K562 (cell line): Measurements from ENCODE around the gene TOR1B. TPM values are rescaled to one million over a fixed set of nuclear protein-coding genes. Genes with fewer than 3 reads are reported as not detected.

Experiments
- CREM ChIP-seq: IDR thresholded peaks from 2 replicates; pipeline ENCODE4 v1.6.1; 2014; ENCODE audit warnings: antibody characterized with exemption, low read depth
- ESRRB ChIP-seq: fragments of 250-450 bp; sonication (Bioruptor Pico); IDR thresholded peaks from 2 replicates; pipeline ENCODE4 v1.5.0; 2020; ENCODE audit warnings: mild to moderate bottlenecking, moderate library complexity, borderline replicate concordance
- ETV6 ChIP-seq, 3 experiments: fragments of 150-350 bp in 1 of 3; sonication (generic) in 1 of 3; formaldehyde crosslinking in 1 of 3; IDR thresholded peaks; 2 replicates each; pipeline versions ENCODE4 v1.6.1 to v1.8.0; 2014 to 2022; ENCODE audit warnings: borderline replicate concordance in 2 of 3, low read depth in 2 of 3, antibody characterized with exemption in 1 of 3, low read length in 1 of 3, mild to moderate bottlenecking in 1 of 3, missing genetic modification reagents in 1 of 3
- HEY1 ChIP-seq: fragments of 250-450 bp; sonication (Bioruptor Pico); IDR thresholded peaks from 2 replicates; pipeline ENCODE4 v1.5.0; 2020; ENCODE audit warnings: mild to moderate bottlenecking, moderate library complexity, borderline replicate concordance
- JUNB ChIP-seq: fragments of 450-650 bp; formaldehyde crosslinking; conservative IDR thresholded peaks from 2 replicates; pipeline ENCODE4 v1.4.0; 2020; ENCODE audit warnings: mild to moderate bottlenecking
- KLF10 ChIP-seq: fragments of 250-450 bp; sonication (Bioruptor Pico); IDR thresholded peaks from 2 replicates; pipeline ENCODE4 v1.6.1; 2021; ENCODE audit warnings: matching md5 sums
- NFATC3 ChIP-seq: fragments of 450-650 bp; IDR thresholded peaks from 2 replicates; pipeline ENCODE4 v1.6.1; 2017; ENCODE audit warnings: mild to moderate bottlenecking
- PCBP2 ChIP-seq: fragments of 200-400 bp; formaldehyde crosslinking; IDR thresholded peaks from 2 replicates; pipeline ENCODE4 v1.6.1; 2018; ENCODE audit warnings: low read length, low read depth, mild to moderate bottlenecking, moderate library complexity; ENCODE audit not compliant: poor library complexity, severe bottlenecking
- RBM34 ChIP-seq: fragments of 200-400 bp; formaldehyde crosslinking; IDR thresholded peaks from 2 replicates; pipeline ENCODE4 v1.6.1; 2018; ENCODE audit warnings: low read length, borderline replicate concordance; ENCODE audit not compliant: insufficient read depth
- SREBF1 ChIP-seq: fragments of 150-350 bp; IDR thresholded peaks from 2 replicates; pipeline ENCODE4 v1.6.1; 2014; ENCODE audit warnings: antibody characterized with exemption, low read depth, low read length, borderline replicate concordance
- STAT5B ChIP-seq: fragments of 250-450 bp; sonication (Bioruptor Pico); IDR thresholded peaks from 2 replicates; pipeline ENCODE4 v1.8.0; 2021; ENCODE audit warnings: mild to moderate bottlenecking, inconsistent platforms
- TAF9B ChIP-seq: fragments of 450-650 bp; IDR thresholded peaks from 2 replicates; pipeline ENCODE4 v1.6.1; 2018; ENCODE audit warnings: mild to moderate bottlenecking; ENCODE audit not compliant: partially characterized antibody
- TCF7L2 ChIP-seq: fragments of 150-350 bp; IDR thresholded peaks from 2 replicates; pipeline ENCODE4 v1.6.1; 2016; ENCODE audit warnings: low read depth, mild to moderate bottlenecking, low read length, moderate library complexity
- ZFP36 ChIP-seq: fragments of 150-350 bp; IDR thresholded peaks from 2 replicates; pipeline ENCODE4 v1.6.1; 2018; ENCODE audit warnings: low read length, low read depth; ENCODE audit not compliant: partially characterized antibody
- ZNF12 ChIP-seq: sonication (generic); formaldehyde crosslinking; IDR thresholded peaks from 2 replicates; pipeline ENCODE4 v1.4.0; 2020; ENCODE audit warnings: mild to moderate bottlenecking, missing genetic modification reagents
- ZNF263 ChIP-seq: sonication (generic); formaldehyde crosslinking; IDR thresholded peaks from 2 replicates; pipeline ENCODE4 v1.8.0; 2022; ENCODE audit warnings: mild to moderate bottlenecking, missing genetic modification reagents, borderline replicate concordance
- ZNF436 ChIP-seq: fragments of 250-450, 450-650 bp; sonication (Bioruptor Pico); formaldehyde crosslinking; IDR thresholded peaks from 2 replicates; pipeline ENCODE4 v1.7.0; 2020; ENCODE audit warnings: mild to moderate bottlenecking
- ZNF785 ChIP-seq: fragments of 250-450 bp; sonication (Bioruptor Pico); IDR thresholded peaks from 2 replicates; pipeline ENCODE4 v1.4.0; 2020; ENCODE audit warnings: mild to moderate bottlenecking
- ZNF830 ChIP-seq: fragments of 250-450 bp; sonication (Bioruptor Pico); IDR thresholded peaks from 2 replicates; pipeline ENCODE4 v1.5.0; 2021; ENCODE audit warnings: mild to moderate bottlenecking
- polyA plus RNA-seq, 8 experiments: library from polyadenylated mRNA; depleted of rRNA in 4 of 8; stranded (reverse) in 5 of 8; unstranded in 3 of 8; fragments of >200 nt; fragmentation: Nextera tagmentation in 2 of 8; fragmentation: Illumina TruSeq in 1 of 8; extraction: Ambion mirVana in 2 of 8; extraction: Trizol in 1 of 8; gene quantifications; 2 replicates each; pipeline versions ENCODE4 v1.2.1 to v1.2.3, GENCODE V29; 2011 to 2014; ENCODE audit warnings: inconsistent platforms in 1 of 8, missing spikeins in 1 of 8
- total RNA-seq, 7 experiments: library from RNA; depleted of rRNA in 6 of 7; stranded (reverse); fragments of >200 nt in 6 of 7; fragmentation: Illumina TruSeq in 2 of 7; extraction: Trizol in 2 of 7; gene quantifications; 2 replicates each; pipeline versions ENCODE4 v1.2.1 to v1.2.3, GENCODE V29; 2011 to 2021; ENCODE audit warnings: low replicate concordance in 1 of 7
- TF ChIP-seq, protein P1 (sequence below): fragments of 250-450 bp; sonication (Bioruptor Pico); IDR thresholded peaks from 2 replicates; pipeline ENCODE4 v1.5.0; 2021; ENCODE audit warnings: mild to moderate bottlenecking, moderate library complexity
- TF ChIP-seq, protein P2 (sequence below): fragments of 250-450 bp; sonication (Bioruptor Pico); IDR thresholded peaks from 2 replicates; pipeline ENCODE4 v1.8.0; 2021; ENCODE audit warnings: moderate library complexity, mild to moderate bottlenecking, inconsistent platforms
- TF ChIP-seq, protein P3 (sequence below), 2 experiments: fragments of 450-650 bp in 1 of 2; sonication (generic) in 1 of 2; formaldehyde crosslinking in 1 of 2; IDR thresholded peaks in 1 of 2; conservative IDR thresholded peaks in 1 of 2; 2 replicates each; pipeline versions ENCODE4 v1.6.1 to v1.8.1; 2016 to 2023; ENCODE audit warnings: mild to moderate bottlenecking in 2 of 2, moderate library complexity in 2 of 2, inconsistent platforms in 1 of 2, missing genetic modification reagents in 1 of 2

TOR1B gene
- total and polyA plus RNA-seq, 9 of the 15 experiments (the other 6 are each of a cell fraction or from before 2014, with no cell fraction given), result 4.2 to 36.5 (median 24.6) TPM

GRCh38 chr9:129835128-129835859 is 32.3 kb downstream of the TOR1B start, which contains the start of the genes C9orf78 and USP20 (continued):
- TF ChIP-seq SREBF1, result no peak
- TF ChIP-seq KLF10, result no peak
- TF ChIP-seq TCF7L2, result peak; percentile 27; the same call in 1 of the 2 replicates
- TF ChIP-seq ZNF12 (CRISPR knock-in tag), result no peak
- no peak for TF ChIP-seq HEY1 (CRISPR knock-in tag)
- TF ChIP-seq NFATC3, result no peak
- TF ChIP-seq ZNF263 (CRISPR knock-in tag), result no peak
- TF ChIP-seq ETV6 (IDR thresholded peaks at IDR 0.05; ENCODE audit: borderline replicate concordance in 1 of 2, low read depth in 2 of 2, low read length in 1 of 2), result no peak
- TF ChIP-seq ETV6 (CRISPR knock-in tag; IDR thresholded peaks at IDR 0.05; ENCODE audit: borderline replicate concordance), result no peak
- no peak for TF ChIP-seq JUNB
- TF ChIP-seq RBM34, result peak; percentile 97; the same call in 1 of the 2 replicates
- no peak for TF ChIP-seq ZNF785
- TF ChIP-seq PCBP2, result no peak
- no peak for TF ChIP-seq ESRRB (CRISPR knock-in tag)
- no peak for TF ChIP-seq STAT5B (CRISPR knock-in tag)
- TF ChIP-seq, protein P1, sequence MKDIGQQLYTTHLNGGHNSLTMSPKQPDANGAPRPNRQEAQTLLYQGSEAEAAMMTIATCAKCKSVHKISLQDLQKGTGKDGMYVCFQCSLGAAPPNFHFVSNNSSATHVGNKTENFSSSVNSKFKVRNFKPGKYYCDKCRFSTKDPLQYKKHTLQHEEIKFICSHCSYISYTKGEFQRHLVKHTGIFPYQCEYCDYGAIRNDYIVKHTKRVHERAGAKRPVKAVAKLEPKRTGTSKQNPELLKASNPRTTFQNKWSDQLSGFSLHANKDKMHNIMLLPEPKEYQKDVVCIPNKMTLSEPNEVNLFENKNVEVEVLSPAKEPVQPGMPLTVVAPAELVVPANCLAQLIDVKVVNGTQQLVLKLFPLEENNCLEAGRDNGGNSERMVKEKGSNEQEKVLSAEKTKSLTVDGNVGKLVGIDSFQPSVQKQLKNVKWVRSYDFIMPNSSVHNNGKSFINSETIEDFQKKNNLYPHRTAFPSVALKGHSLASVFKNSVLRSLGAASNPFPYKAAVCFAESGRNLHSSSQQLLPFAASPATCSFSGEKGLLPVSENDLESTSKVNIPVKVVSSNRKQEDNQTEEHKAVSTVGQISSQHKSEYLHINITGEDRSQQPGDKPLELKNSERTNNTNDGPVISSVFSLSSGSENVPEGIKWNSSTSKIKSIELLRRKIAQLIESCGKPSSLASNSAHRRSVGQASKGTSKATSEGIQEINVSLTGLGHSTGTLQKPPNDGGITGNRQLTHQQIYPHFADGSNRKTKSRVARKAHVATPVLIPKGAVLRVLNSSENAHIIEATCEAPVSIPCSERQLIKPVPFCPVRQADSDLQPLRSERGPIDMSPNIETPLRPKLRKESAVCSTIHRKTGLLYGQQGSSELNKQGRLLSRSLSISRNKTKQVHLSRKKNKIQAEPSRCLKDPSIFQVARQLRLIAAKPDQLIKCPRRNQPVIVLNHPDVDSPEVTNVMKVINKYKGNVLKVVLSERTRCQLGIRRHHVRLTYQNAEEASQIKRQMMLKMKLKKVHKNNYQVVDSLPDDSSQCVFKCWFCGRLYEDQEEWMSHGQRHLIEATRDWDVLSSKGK (CRISPR knock-in tag), result no peak
- TF ChIP-seq, protein P2, sequence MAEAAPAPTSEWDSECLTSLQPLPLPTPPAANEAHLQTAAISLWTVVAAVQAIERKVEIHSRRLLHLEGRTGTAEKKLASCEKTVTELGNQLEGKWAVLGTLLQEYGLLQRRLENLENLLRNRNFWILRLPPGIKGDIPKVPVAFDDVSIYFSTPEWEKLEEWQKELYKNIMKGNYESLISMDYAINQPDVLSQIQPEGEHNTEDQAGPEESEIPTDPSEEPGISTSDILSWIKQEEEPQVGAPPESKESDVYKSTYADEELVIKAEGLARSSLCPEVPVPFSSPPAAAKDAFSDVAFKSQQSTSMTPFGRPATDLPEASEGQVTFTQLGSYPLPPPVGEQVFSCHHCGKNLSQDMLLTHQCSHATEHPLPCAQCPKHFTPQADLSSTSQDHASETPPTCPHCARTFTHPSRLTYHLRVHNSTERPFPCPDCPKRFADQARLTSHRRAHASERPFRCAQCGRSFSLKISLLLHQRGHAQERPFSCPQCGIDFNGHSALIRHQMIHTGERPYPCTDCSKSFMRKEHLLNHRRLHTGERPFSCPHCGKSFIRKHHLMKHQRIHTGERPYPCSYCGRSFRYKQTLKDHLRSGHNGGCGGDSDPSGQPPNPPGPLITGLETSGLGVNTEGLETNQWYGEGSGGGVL (CRISPR knock-in tag), result no peak
- TF ChIP-seq CREM, result no peak
- peak; percentile 72 for TF ChIP-seq ZNF436 (CRISPR knock-in tag)
- TF ChIP-seq ZFP36, result peak; percentile 6
- TF ChIP-seq, protein P3, sequence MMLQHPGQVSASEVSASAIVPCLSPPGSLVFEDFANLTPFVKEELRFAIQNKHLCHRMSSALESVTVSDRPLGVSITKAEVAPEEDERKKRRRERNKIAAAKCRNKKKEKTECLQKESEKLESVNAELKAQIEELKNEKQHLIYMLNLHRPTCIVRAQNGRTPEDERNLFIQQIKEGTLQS (IDR thresholded peaks at IDR 0.05), result no peak
- TF ChIP-seq, protein P3 (CRISPR knock-in tag; conservative IDR thresholded peaks at IDR 0.05), result 0 out of 2 replicates have a peak, but pooled peaks have one; percentile 40
- TF ChIP-seq TAF9B, result no peak
- no peak for TF ChIP-seq ZNF830 (CRISPR knock-in tag)
